Measurements from ENCODE around the gene C1orf94.

DNA sequence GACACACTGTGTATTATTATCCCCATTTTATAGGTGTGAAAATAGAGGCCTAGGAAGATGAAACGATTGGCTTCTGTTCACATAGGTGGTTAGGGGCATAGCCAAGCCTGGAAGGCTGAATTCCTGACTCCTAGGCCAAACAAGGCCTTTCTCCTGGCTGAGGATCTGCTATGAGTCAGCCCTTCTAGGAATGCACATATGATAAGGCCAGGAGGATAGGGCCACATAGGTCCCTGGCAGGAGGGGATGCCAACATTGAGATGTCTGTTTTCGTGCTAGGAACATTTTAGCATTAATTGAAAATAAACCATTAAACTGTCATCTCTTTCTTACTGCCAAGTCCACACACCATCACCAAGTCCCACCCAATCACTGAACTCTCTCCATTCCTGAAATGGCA, 20.8 kb upstream of the C1orf94 start:
- TF ChIP-seq, protein P1, sequence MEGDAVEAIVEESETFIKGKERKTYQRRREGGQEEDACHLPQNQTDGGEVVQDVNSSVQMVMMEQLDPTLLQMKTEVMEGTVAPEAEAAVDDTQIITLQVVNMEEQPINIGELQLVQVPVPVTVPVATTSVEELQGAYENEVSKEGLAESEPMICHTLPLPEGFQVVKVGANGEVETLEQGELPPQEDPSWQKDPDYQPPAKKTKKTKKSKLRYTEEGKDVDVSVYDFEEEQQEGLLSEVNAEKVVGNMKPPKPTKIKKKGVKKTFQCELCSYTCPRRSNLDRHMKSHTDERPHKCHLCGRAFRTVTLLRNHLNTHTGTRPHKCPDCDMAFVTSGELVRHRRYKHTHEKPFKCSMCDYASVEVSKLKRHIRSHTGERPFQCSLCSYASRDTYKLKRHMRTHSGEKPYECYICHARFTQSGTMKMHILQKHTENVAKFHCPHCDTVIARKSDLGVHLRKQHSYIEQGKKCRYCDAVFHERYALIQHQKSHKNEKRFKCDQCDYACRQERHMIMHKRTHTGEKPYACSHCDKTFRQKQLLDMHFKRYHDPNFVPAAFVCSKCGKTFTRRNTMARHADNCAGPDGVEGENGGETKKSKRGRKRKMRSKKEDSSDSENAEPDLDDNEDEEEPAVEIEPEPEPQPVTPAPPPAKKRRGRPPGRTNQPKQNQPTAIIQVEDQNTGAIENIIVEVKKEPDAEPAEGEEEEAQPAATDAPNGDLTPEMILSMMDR (IDR thresholded peaks at IDR 0.05 in 8 of 11, conservative IDR thresholded peaks at IDR 0.05 in 3 of 11), result no peak
- TF ChIP-seq POLR2A (IDR thresholded peaks at IDR 0.05), result no peak
- no peak for TF ChIP-seq POLR2AphosphoS5 (IDR thresholded peaks at IDR 0.05)

Measured in spleen (tissue), 7 donors.